ENCODE results near the gene OR10AD1.
A peak's percentile ranks its signal among the peaks of the same experiment; 100 is the strongest.

GRCh38 chr12:48165089-48165981 is 37.8 kb downstream of the OR10AD1 start:
- TF ChIP-seq EZH2 (IDR thresholded peaks at IDR 0.05; ENCODE audit: low read depth) (no peak), CTCF (conservative IDR thresholded peaks at IDR 0.05) (peak; percentile 91)

Data from PC-9 (cell line).